Fibroblast of lung (primary cell): ENCODE results near the gene MEMO1. TPM values are rescaled to one million over a fixed set of nuclear protein-coding genes. Genes with fewer than 3 reads are reported as not detected.
A peak's percentile ranks its signal among the peaks of the same experiment; 100 is the strongest.

Source experiments
- DNase-seq, 2 donors: peaks; one replicate each; pipeline versions ENCODE4 v3.0.0 to v3.0.0-alpha.2; 2010; ENCODE audit warnings: low read depth in 2 of 2
- H2AFZ ChIP-seq: 2 replicates; pipeline ENCODE4 v1.5.1; 2012; ENCODE audit warnings: low read length, control low read depth, inconsistent platforms
- H3K27ac ChIP-seq: 2 replicates; pipeline ENCODE4 v1.5.1; 2011; ENCODE audit warnings: low read length, control low read depth; ENCODE audit not compliant: insufficient read depth
- H3K27me3 ChIP-seq: 2 replicates; pipeline ENCODE4 v1.5.1; 2011; ENCODE audit warnings: mild to moderate bottlenecking, low read length; ENCODE audit not compliant: control insufficient read depth, insufficient read depth
- H3K36me3 ChIP-seq: 2 replicates; pipeline ENCODE4 v1.5.1; 2011; ENCODE audit warnings: low read length; ENCODE audit not compliant: control insufficient read depth, insufficient read depth
- H3K4me1 ChIP-seq: 2 replicates; pipeline ENCODE4 v1.5.1; 2011; ENCODE audit warnings: low read length; ENCODE audit not compliant: control insufficient read depth, insufficient read depth; ENCODE audit errors: extremely low read depth
- H3K4me2 ChIP-seq: 2 replicates; pipeline ENCODE4 v1.5.1; 2011; ENCODE audit warnings: low read length, control low read depth; ENCODE audit not compliant: insufficient read depth; ENCODE audit errors: extremely low read depth
- H3K4me3 ChIP-seq, 4 experiments: fragments of 200-600 bp in 1 of 4; sonication (generic) in 1 of 4; replicated peaks in 1 of 4; 2 replicates each; pipeline ENCODE4 v1.5.1; 2011 to 2016; ENCODE audit warnings: low read length in 4 of 4, low read depth in 3 of 4, mild to moderate bottlenecking in 3 of 4, control low read depth in 2 of 4, inconsistent platforms in 1 of 4, mixed read lengths in 1 of 4; ENCODE audit not compliant: insufficient read depth in 1 of 4; ENCODE audit errors: control extremely low read depth in 1 of 4
- H3K79me2 ChIP-seq: 2 replicates; pipeline ENCODE4 v1.5.1; 2012; ENCODE audit warnings: mild to moderate bottlenecking, low read length, inconsistent platforms; ENCODE audit not compliant: control insufficient read depth, insufficient read depth
- H3K9ac ChIP-seq: 2 replicates; pipeline ENCODE4 v1.5.1; 2011; ENCODE audit warnings: mild to moderate bottlenecking, low read length, control low read depth; ENCODE audit not compliant: insufficient read depth
- H3K9me3 ChIP-seq: 2 replicates; pipeline ENCODE4 v1.5.1; 2012; ENCODE audit warnings: low read depth, low read length; ENCODE audit not compliant: control insufficient read depth, insufficient read depth
- H4K20me1 ChIP-seq: 2 replicates; pipeline ENCODE4 v1.5.1; 2011; ENCODE audit warnings: low read length; ENCODE audit not compliant: control insufficient read depth, insufficient read depth; ENCODE audit errors: extremely low read depth
- CTCF ChIP-seq, 2 donors: IDR thresholded peaks in 1 of 2; conservative IDR thresholded peaks in 1 of 2; 1 replicate in 1 of 2; 2 replicates in 1 of 2; pipeline ENCODE4 v1.5.1; 2011 to 2012; ENCODE audit warnings: low read length in 2 of 2, control low read depth in 1 of 2, inconsistent platforms in 1 of 2, low read depth in 1 of 2, mild to moderate bottlenecking in 1 of 2
- EZH2 ChIP-seq: IDR thresholded peaks from 2 replicates; pipeline ENCODE4 v1.5.1; 2012; ENCODE audit warnings: low read length, control low read depth, mild to moderate bottlenecking; ENCODE audit errors: missing control alignments
- polyA plus RNA-seq, 2 donors: library from polyadenylated mRNA; depleted of rRNA in 1 of 2; stranded (reverse) in 1 of 2; unstranded in 1 of 2; fragments of >200 nt; gene quantifications; 2 replicates each; pipeline ENCODE4 v1.2.1, GENCODE V29; 2011 to 2012; ENCODE audit warnings: missing spikeins in 1 of 2
- total RNA-seq: library from RNA; depleted of rRNA; stranded (reverse); fragments of >200 nt; gene quantifications from 2 replicates; pipeline ENCODE4 v1.2.1, GENCODE V29; 2014

The MEMO1 gene
- total and polyA plus RNA-seq, 2 donors (not counting 1 experiment from before 2014, with no cell fraction given), result 34.0 to 64.2 TPM

GRCh38 chr2:31999438-31999837 is 11.4 kb downstream of the MEMO1 start:
- H3K79me2 ChIP-seq, result peaks cover 80% of the 10 kb centered on the region
- H3K36me3 ChIP-seq, result no peaks in the 10 kb centered on the region
- no peaks in the 10 kb centered on the region for H3K4me1 ChIP-seq
- TF ChIP-seq CTCF (conservative IDR thresholded peaks at IDR 0.05 in 1 of 2, IDR thresholded peaks at IDR 0.05 in 1 of 2; ENCODE audit: low read depth in 1 of 2, low read length in 2 of 2), result no peak
- TF ChIP-seq EZH2, result no peak
- H3K4me2 ChIP-seq, result no peak overlapping the region
- H3K9ac ChIP-seq, result no peak overlapping the region
- H3K27ac ChIP-seq, result no peak overlapping the region
- H4K20me1 ChIP-seq, result peaks cover 3% of the 10 kb centered on the region
- no peak overlapping the region for H2AFZ ChIP-seq
- no peaks in the 10 kb centered on the region for H3K9me3 ChIP-seq
- H3K4me3 ChIP-seq, result no peak overlapping the region
- no peak for DNase-seq
- H3K27me3 ChIP-seq, result no peaks in the 10 kb centered on the region

GRCh38 chr2:31998731-31999383 is 12.0 kb downstream of the MEMO1 start:
- Histone ChIP-seq H2AFZ (no peak overlapping the region), H3K9me3 (no peaks in the 10 kb centered on the region), H3K4me3 (no peak overlapping the region), H3K4me2 (no peak overlapping the region), H3K27me3 (no peaks in the 10 kb centered on the region), H3K27ac (no peak overlapping the region), H3K36me3 (no peaks in the 10 kb centered on the region), H3K9ac (no peak overlapping the region), H3K79me2 (peaks cover 78% of the 10 kb centered on the region), H3K4me1 (no peaks in the 10 kb centered on the region), H4K20me1 (peaks cover 3% of the 10 kb centered on the region)
- no peak for TF ChIP-seq EZH2
- TF ChIP-seq CTCF (conservative IDR thresholded peaks at IDR 0.05 in 1 of 2, IDR thresholded peaks at IDR 0.05 in 1 of 2; ENCODE audit: low read depth in 1 of 2, low read length in 2 of 2), result no peak
- no peak for DNase-seq

- no peaks in the 10 kb centered on the region for H3K4me1 ChIP-seq
- H3K36me3 ChIP-seq, result no peaks in the 10 kb centered on the region
- peaks cover 3% of the 10 kb centered on the region for H4K20me1 ChIP-seq
- H3K9me3 ChIP-seq, result no peaks in the 10 kb centered on the region
- no peak overlapping the region for H3K4me2 ChIP-seq
- peaks cover 76% of the 10 kb centered on the region for H3K79me2 ChIP-seq
- no peak overlapping the region for H3K4me3 ChIP-seq
- no peak overlapping the region for H2AFZ ChIP-seq
- TF ChIP-seq EZH2, result no peak
- TF ChIP-seq CTCF (conservative IDR thresholded peaks at IDR 0.05 in 1 of 2, IDR thresholded peaks at IDR 0.05 in 1 of 2; ENCODE audit: low read depth in 1 of 2, low read length in 2 of 2), result no peak
- H3K27ac ChIP-seq, result no peak overlapping the region
- no peaks in the 10 kb centered on the region for H3K27me3 ChIP-seq
- DNase-seq, result peak in 1 of 2 donors; percentile 64
- no peak overlapping the region for H3K9ac ChIP-seq
Observed at GRCh38 chr2:31997653-31998052, 13.2 kb downstream of the MEMO1 start.
